ENCODE measurements around the gene NR4A1. TPM values are rescaled to one million over a fixed set of nuclear protein-coding genes. Genes with fewer than 3 reads are reported as not detected.

Gene NR4A1
- polyA plus RNA-seq, 4 donors, result 6.7 to 100 (median 34.7) TPM

- H3K36me3 ChIP-seq (ENCODE audit: control insufficient read depth in 3 of 3, insufficient read depth in 2 of 3, low read depth in 1 of 3, low read length in 3 of 3), result peaks cover 0 to 21% (median 0%) of the 10 kb centered on the region in 3 donors
- 15 to 26% (median 25%) methylated on average over 16 of the region's 16 CpGs for WGBS, 3 donors
- H3K9me3 ChIP-seq (ENCODE audit: control insufficient read depth in 2 of 2, insufficient read depth in 1 of 2, low read depth in 1 of 2, low read length in 1 of 2), result no peaks in the 10 kb centered on the region
- peak in 1 of 2 donors; percentile 33 for DNase-seq
- H3K27ac ChIP-seq (ENCODE audit: low read depth in 1 of 3, low read length in 2 of 3), result peak overlapping the region; percentile 70 to 96 (median 86)
- H3K4me3 ChIP-seq (ENCODE audit: low read depth in 1 of 3, low read length in 3 of 3), result peak overlapping the region; percentile 40 to 59 (median 46)
- no peak for FAIRE-seq
- H3K4me1 ChIP-seq (ENCODE audit: control insufficient read depth in 3 of 3, insufficient read depth in 2 of 3, low read depth in 1 of 3, low read length in 2 of 3), result peaks cover 8 to 34% (median 9%) of the 10 kb centered on the region in 3 donors
- peaks cover 0 to 3% (median 0%) of the 10 kb centered on the region in 3 donors for H3K27me3 ChIP-seq (ENCODE audit: control insufficient read depth in 3 of 3, insufficient read depth in 3 of 3, low read length in 3 of 3)
These were observed 1.0 kb upstream of the NR4A1 start for GRCh38 chr12:52050116-52050757.

GRCh38 chr12:52052468-52053186 lies 1.4 kb downstream of the NR4A1 start:
- Histone ChIP-seq H3K4me3 (ENCODE audit: low read depth in 1 of 3, low read length in 3 of 3) (peak overlapping the region in 2 of 3 donors; percentile 55 to 59), H3K9me3 (ENCODE audit: control insufficient read depth in 2 of 2, insufficient read depth in 1 of 2, low read depth in 1 of 2, low read length in 1 of 2) (no peaks in the 10 kb centered on the region), H3K27ac (ENCODE audit: low read depth in 1 of 3, low read length in 2 of 3) (peak overlapping the region; percentile 78 to 96 (median 81)), H3K36me3 (ENCODE audit: control insufficient read depth in 3 of 3, insufficient read depth in 2 of 3, low read depth in 1 of 3, low read length in 3 of 3) (peaks cover 0 to 41% (median 2%) of the 10 kb centered on the region in 3 donors), H3K27me3 (ENCODE audit: control insufficient read depth in 3 of 3, insufficient read depth in 3 of 3, low read length in 3 of 3) (peaks cover 0 to 3% (median 0%) of the 10 kb centered on the region in 3 donors), H3K4me1 (ENCODE audit: control insufficient read depth in 3 of 3, insufficient read depth in 2 of 3, low read depth in 1 of 3, low read length in 2 of 3) (peaks cover 3 to 22% (median 6%) of the 10 kb centered on the region in 3 donors)
- WGBS, 3 donors, result 13 to 46% (median 25%) methylated on average over 7 of the region's 7 CpGs
- FAIRE-seq, result no peak
- peak; percentile 57 to 76 for DNase-seq

- DNase-seq (no peak), FAIRE-seq (no peak)
- Histone ChIP-seq H3K36me3 (ENCODE audit: control insufficient read depth in 3 of 3, insufficient read depth in 2 of 3, low read depth in 1 of 3, low read length in 3 of 3) (peaks cover 0 to 42% (median 2%) of the 10 kb centered on the region in 3 donors), H3K4me1 (ENCODE audit: control insufficient read depth in 3 of 3, insufficient read depth in 2 of 3, low read depth in 1 of 3, low read length in 2 of 3) (peaks cover 3 to 22% (median 6%) of the 10 kb centered on the region in 3 donors), H3K27ac (ENCODE audit: low read depth in 1 of 3, low read length in 2 of 3) (peak overlapping the region in 1 of 3 donors; percentile 96), H3K9me3 (ENCODE audit: control insufficient read depth in 2 of 2, insufficient read depth in 1 of 2, low read depth in 1 of 2, low read length in 1 of 2) (no peaks in the 10 kb centered on the region), H3K27me3 (ENCODE audit: control insufficient read depth in 3 of 3, insufficient read depth in 3 of 3, low read length in 3 of 3) (peaks cover 0 to 3% (median 0%) of the 10 kb centered on the region in 3 donors), H3K4me3 (ENCODE audit: low read depth in 1 of 3, low read length in 3 of 3) (peak overlapping the region in 1 of 3 donors; percentile 55)
- WGBS, 3 donors, result 60 to 80% (median 64%) methylated on average over 9 of the region's 9 CpGs
These were observed 2.4 kb downstream of the NR4A1 start for GRCh38 chr12:52053536-52054209.

GRCh38 chr12:52054231-52054832 lies 3.1 kb downstream of the NR4A1 start:
- 89 to 91% (median 90%) methylated on average over 21 of the region's 21 CpGs for WGBS, 3 donors
- H3K27me3 ChIP-seq (ENCODE audit: control insufficient read depth in 3 of 3, insufficient read depth in 3 of 3, low read length in 3 of 3), result peaks cover 0 to 3% (median 0%) of the 10 kb centered on the region in 3 donors
- H3K36me3 ChIP-seq (ENCODE audit: control insufficient read depth in 3 of 3, insufficient read depth in 2 of 3, low read depth in 1 of 3, low read length in 3 of 3), result peaks cover 0 to 47% (median 2%) of the 10 kb centered on the region in 3 donors
- no peak overlapping the region for H3K27ac ChIP-seq (ENCODE audit: low read depth in 1 of 3, low read length in 2 of 3)
- peaks cover 3 to 22% (median 6%) of the 10 kb centered on the region in 3 donors for H3K4me1 ChIP-seq (ENCODE audit: control insufficient read depth in 3 of 3, insufficient read depth in 2 of 3, low read depth in 1 of 3, low read length in 2 of 3)
- no peaks in the 10 kb centered on the region for H3K9me3 ChIP-seq (ENCODE audit: control insufficient read depth in 2 of 2, insufficient read depth in 1 of 2, low read depth in 1 of 2, low read length in 1 of 2)
- DNase-seq, result no peak
- FAIRE-seq, result no peak
- H3K4me3 ChIP-seq (ENCODE audit: low read depth in 1 of 3, low read length in 3 of 3), result no peak overlapping the region

- peaks cover 1 to 20% (median 2%) of the 10 kb centered on the region in 3 donors for H3K4me1 ChIP-seq (ENCODE audit: control insufficient read depth in 3 of 3, insufficient read depth in 2 of 3, low read depth in 1 of 3, low read length in 2 of 3)
- H3K9me3 ChIP-seq (ENCODE audit: control insufficient read depth in 2 of 2, insufficient read depth in 1 of 2, low read depth in 1 of 2, low read length in 1 of 2), result no peaks in the 10 kb centered on the region
- FAIRE-seq (no peak), DNase-seq (no peak)
- H3K4me3 ChIP-seq (ENCODE audit: low read depth in 1 of 3, low read length in 3 of 3), result no peak overlapping the region
- peaks cover 0 to 51% (median 2%) of the 10 kb centered on the region in 3 donors for H3K36me3 ChIP-seq (ENCODE audit: control insufficient read depth in 3 of 3, insufficient read depth in 2 of 3, low read depth in 1 of 3, low read length in 3 of 3)
- no peak overlapping the region for H3K27ac ChIP-seq (ENCODE audit: low read depth in 1 of 3, low read length in 2 of 3)
- H3K27me3 ChIP-seq (ENCODE audit: control insufficient read depth in 3 of 3, insufficient read depth in 3 of 3, low read length in 3 of 3), result peaks cover 0 to 3% (median 0%) of the 10 kb centered on the region in 3 donors
- WGBS, 3 donors, result 89 to 93% (median 92%) methylated on average over 20 to 21 of the region's 21 CpGs
These were observed 3.8 kb downstream of the NR4A1 start for GRCh38 chr12:52054833-52055730.

- Histone ChIP-seq H3K27me3 (ENCODE audit: control insufficient read depth in 3 of 3, insufficient read depth in 3 of 3, low read length in 3 of 3) (no peaks in the 10 kb centered on the region), H3K36me3 (ENCODE audit: control insufficient read depth in 3 of 3, insufficient read depth in 2 of 3, low read depth in 1 of 3, low read length in 3 of 3) (peaks cover 0 to 52% (median 2%) of the 10 kb centered on the region in 3 donors), H3K27ac (ENCODE audit: low read depth in 1 of 3, low read length in 2 of 3) (no peak overlapping the region), H3K4me3 (ENCODE audit: low read depth in 1 of 3, low read length in 3 of 3) (no peak overlapping the region), H3K4me1 (ENCODE audit: control insufficient read depth in 3 of 3, insufficient read depth in 2 of 3, low read depth in 1 of 3, low read length in 2 of 3) (peaks cover 0 to 12% (median 0%) of the 10 kb centered on the region in 3 donors), H3K9me3 (ENCODE audit: control insufficient read depth in 2 of 2, insufficient read depth in 1 of 2, low read depth in 1 of 2, low read length in 1 of 2) (no peaks in the 10 kb centered on the region)
- no peak for DNase-seq
- 86 to 89% (median 88%) methylated on average over 27 of the region's 27 CpGs for WGBS, 3 donors
- no peak for FAIRE-seq
These were observed 4.8 kb downstream of the NR4A1 start for GRCh38 chr12:52055731-52056711.

All from small intestine (tissue), 7 donors.